ENCODE results near the gene IGHMBP2. TPM values are rescaled to one million over a fixed set of nuclear protein-coding genes. Genes with fewer than 3 reads are reported as not detected.

IGHMBP2 gene
- total and polyA plus RNA-seq, 2 of the 8 experiments (the other 6 are each of a cell fraction or from before 2014, with no cell fraction given), result 8.4 to 17.6 TPM

- 91% methylated on average over 21 of the region's 21 CpGs; no CpG with 5 or more reads in 1 of the 2 experiments for WGBS, 2 experiments (ENCODE audit: extremely low coverage in 1 of 2, insufficient coverage in 1 of 2, insufficient read length in 1 of 2, insufficient replicate concordance in 2 of 2, low coverage in 1 of 2, low lambda C conversion rate in 2 of 2, missing lambda C conversion rate in 1 of 2)
Measured at GRCh38 chr11:68930991-68931855, 27.5 kb downstream of the IGHMBP2 start.

More at GRCh38 chr11:68930991-68931855, 27.5 kb downstream of the IGHMBP2 start:
- Histone ChIP-seq H3K27ac (ENCODE audit: low read depth, low read length) (no peak overlapping the region), H3K23me2 (ENCODE audit: low read depth, low read length) (no peaks in the 10 kb centered on the region), H3K18ac (ENCODE audit: extremely low read depth, low read length) (no peak overlapping the region), H3K4me2 (ENCODE audit: insufficient read depth in 1 of 2, low read depth in 2 of 2, low read length in 2 of 2) (no peak overlapping the region), H3K14ac (ENCODE audit: insufficient read length) (no peak overlapping the region), H2BK15ac (ENCODE audit: low read length) (no peak overlapping the region), H4K5ac (ENCODE audit: insufficient read length, low read depth, low read length) (no peak overlapping the region), H2BK12ac (ENCODE audit: low read depth, low read length) (no peak overlapping the region), H4K91ac (replicated peaks; ENCODE audit: insufficient read length, low read length) (no peak overlapping the region), H3K9me3 (ENCODE audit: insufficient read depth in 2 of 2, low read depth in 1 of 2, low read length in 1 of 2) (no peaks in the 10 kb centered on the region; a peak in 1 of 4 replicates), H3K4ac (replicated peaks; ENCODE audit: insufficient read length, low read depth, low read length) (no peak overlapping the region), H3K23ac (ENCODE audit: insufficient read length) (no peak overlapping the region), H3K4me3 (ENCODE audit: extremely low read depth in 1 of 4, insufficient read depth in 2 of 4, low read depth in 3 of 4, low read length in 4 of 4) (no peak overlapping the region), H3K79me1 (ENCODE audit: low read depth, low read length) (no peaks in the 10 kb centered on the region; the same call in 1 of the 2 replicates), H2AFZ (ENCODE audit: low read length) (no peak overlapping the region), H3K36me3 (ENCODE audit: control insufficient read depth in 2 of 4, insufficient read depth in 4 of 4, low read length in 3 of 4) (peaks cover 2 to 18% (median 11%) of the 10 kb centered on the region in 4 experiments; a peak in 6 of 8 replicates), H3K79me2 (ENCODE audit: control insufficient read depth in 1 of 2, insufficient read depth in 2 of 2, low read length in 2 of 2) (no peaks in the 10 kb centered on the region), H3K27me3 (replicated peaks in 1 of 4; ENCODE audit: control insufficient read depth in 3 of 4, extremely low read depth in 1 of 4, insufficient read depth in 3 of 4, low read length in 3 of 4) (no peaks in the 10 kb centered on the region), H2AK5ac (ENCODE audit: low read depth, low read length) (no peak overlapping the region), H2BK5ac (ENCODE audit: low read depth, low read length) (no peak overlapping the region; the same call in 1 of the 2 replicates), H3K9ac (replicated peaks in 1 of 4; ENCODE audit: extremely low read depth in 1 of 4, low read depth in 3 of 4, low read length in 3 of 4) (no peak overlapping the region), H4K20me1 (replicated peaks in 1 of 2; ENCODE audit: control insufficient read depth in 1 of 2, insufficient read depth in 2 of 2, low read length in 2 of 2) (peaks cover 3 to 7% of the 10 kb centered on the region in 2 experiments), H3K4me1 (replicated peaks in 1 of 4; ENCODE audit: control insufficient read depth in 3 of 4, insufficient read depth in 4 of 4, low read length in 3 of 4) (no peaks in the 10 kb centered on the region), H2BK120ac (replicated peaks; ENCODE audit: low read depth, low read length) (no peak overlapping the region), H2BK20ac (ENCODE audit: low read length) (no peak overlapping the region), H4K8ac (ENCODE audit: extremely low read depth, insufficient read depth, low read length) (peak overlapping the region; percentile 15), H3K56ac (replicated peaks; ENCODE audit: insufficient read length, low read depth, low read length) (no peak overlapping the region)
- no peak for TF ChIP-seq TCF12 (IDR thresholded peaks at IDR 0.05; ENCODE audit: low read depth, low read length)
- no peak for TF ChIP-seq CHD1 (IDR thresholded peaks at IDR 0.05; ENCODE audit: low read depth, low read length)
- TF ChIP-seq NRF1 (IDR thresholded peaks at IDR 0.05; ENCODE audit: low read depth, low read length), result no peak
- no peak for TF ChIP-seq SUZ12 (IDR thresholded peaks at IDR 0.05; ENCODE audit: low read length)
- DNase-seq (ENCODE audit: low read depth in 1 of 2, low spot score in 2 of 2) (no peak), FAIRE-seq (no peak)
- CTCF ChIA-PET (ENCODE audit: partially characterized antibody), result no interaction called here
- POLR2A ChIA-PET (ENCODE audit: partially characterized antibody), result no interaction called here

Measured in H1 (cell line).